Measurements from ENCODE around the gene TMEM272.
"Not testable (repeated sequence)": the region's sequence is repeated elsewhere in the genome, so short reads cannot be mapped to it uniquely, and the experiment has no call there.

Gene TMEM272

DNA sequence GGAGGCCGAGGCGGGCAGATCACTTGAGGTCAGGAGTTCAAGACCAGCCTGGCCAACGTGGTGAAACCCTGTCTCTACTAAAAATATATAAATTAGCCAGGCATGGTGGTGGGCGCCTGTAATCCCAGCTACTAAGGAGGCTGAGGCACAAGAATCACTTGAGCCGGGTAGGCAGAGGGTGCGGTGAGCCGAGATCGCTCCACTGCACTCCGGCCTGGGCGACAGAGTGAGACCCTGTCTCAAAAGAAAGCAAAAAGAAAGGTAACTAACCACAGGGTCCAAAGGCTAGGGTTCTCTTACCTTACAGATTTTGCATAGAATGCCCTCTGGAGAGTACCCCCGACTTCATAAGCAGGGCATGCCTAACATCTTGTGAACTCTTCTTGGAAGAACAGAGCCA, 20.3 kb downstream of the TMEM272 start:
- DNase-seq (ENCODE audit: low read depth), result not testable (repeated sequence)

DNA sequence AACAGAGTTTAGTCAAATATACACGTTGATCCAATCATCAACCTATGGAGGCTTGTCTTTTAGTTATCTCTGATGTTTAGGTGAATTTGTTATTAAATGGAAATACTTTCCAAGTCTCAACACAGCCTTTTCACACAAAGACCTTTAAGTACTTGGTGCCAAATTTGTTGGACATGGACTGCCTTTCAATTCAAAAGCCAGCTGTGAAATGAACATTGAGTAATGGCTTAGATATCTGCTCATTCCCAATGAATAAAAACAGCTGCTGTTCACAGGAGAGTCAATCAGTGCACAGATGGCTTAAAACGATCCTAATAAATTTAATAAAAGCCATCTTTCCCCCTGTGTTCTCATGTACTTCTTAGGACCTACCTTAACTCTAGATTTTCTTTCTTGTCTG, 21.1 kb downstream of the TMEM272 start:
- DNase-seq (ENCODE audit: low read depth), result no peak

DNA sequence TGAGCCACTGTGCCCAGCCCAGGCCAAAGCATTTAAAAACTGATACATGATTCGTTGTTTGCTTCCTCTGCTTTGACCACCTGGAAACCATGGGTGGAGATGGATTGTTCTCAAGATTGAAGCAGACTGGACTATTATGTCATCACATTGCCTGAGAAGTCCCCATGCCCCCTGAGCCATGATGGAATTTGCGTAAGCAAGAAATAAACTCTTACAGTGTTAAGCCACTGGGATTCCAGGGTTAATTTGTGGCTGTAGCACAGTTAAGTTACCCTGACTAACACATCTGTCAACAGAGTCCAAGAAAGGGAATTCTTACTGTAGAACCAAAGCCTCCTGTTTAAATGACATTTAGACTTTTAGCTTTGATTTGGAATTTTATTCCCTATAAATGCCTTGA, 21.6 kb downstream of the TMEM272 start:
- no peak for DNase-seq (ENCODE audit: low read depth)

DNA sequence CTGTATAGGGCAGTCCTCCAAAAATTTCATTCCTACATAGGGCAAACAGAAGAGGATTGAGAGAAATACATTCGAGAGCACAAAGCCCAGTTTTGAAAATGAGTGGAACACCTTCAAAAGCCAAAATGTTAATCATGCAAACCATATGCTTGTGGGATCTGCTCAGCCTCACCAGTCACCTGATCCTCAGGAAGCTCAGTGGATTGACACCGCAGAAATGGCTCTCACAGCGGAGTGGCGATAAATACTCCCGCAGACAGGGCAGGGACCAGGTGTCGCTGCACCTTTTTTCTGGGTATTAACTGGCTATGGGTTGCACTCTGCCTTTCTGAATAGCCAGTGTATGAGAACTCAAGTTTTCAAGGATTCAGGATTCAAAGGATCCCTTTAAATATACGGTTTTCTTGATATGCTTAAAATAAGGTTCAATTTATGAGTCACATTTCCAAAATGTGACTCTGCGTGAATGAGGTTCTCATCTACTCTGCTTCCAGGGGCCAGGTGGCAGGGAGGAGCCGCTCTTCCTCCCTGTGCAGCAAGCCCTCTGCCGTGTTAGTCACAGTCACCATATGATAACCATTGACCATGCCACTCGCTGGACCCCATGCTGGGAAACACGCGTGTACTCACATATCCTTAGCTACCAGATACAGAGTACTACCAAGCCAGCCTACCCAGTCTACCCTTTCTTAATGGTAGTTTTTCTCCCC, 22.7 kb downstream of the TMEM272 start:
- no peak for DNase-seq (ENCODE audit: low read depth)

DNA sequence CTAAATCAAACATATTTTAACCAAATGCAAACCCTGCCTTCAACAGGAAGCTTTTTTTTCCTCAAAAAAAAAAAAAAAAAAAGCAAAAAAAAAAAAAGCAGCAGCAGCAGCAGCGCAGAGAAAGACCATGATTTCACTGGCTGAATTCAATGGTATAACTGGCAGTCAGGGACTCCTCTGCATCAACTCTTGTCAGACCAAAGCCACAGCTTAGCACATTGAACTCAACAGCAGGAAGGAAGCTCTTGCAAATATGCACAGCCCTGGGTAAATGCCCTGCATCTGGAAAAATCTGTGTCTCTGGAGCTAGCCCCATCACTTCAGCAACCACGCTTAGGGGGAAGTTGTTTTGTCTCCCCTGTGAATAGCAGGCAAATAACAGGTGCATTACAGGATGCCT, 23.4 kb downstream of the TMEM272 start:
- no peak for DNase-seq (ENCODE audit: low read depth)

DNA sequence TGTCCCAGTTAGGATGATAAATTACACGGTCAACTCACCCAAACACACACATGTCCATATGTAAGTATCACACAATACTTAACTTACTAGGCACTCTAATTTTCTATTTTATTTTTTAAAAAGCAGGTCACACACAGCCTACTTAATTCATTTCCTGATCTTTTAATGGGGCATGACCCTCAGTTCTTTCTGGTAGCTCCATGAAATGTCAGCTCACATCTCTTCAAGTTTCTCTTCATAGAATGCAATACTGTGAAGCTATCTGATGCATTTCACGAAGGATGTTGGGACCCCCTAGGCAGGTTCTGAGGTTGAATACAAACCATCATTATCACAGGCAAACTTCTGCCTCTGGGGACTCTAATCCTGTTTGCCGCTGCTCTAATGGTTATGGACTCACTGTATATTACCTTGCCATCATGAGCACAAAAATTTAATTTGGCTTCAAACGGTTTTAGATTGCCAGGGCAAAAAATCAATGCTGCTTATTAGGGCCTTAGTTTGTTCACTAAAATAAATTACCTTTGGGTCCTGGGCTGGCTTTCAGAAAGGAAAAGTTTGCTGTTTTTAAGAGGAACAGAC, 24.9 kb downstream of the TMEM272 start:
- DNase-seq (ENCODE audit: low read depth), result no peak

DNA sequence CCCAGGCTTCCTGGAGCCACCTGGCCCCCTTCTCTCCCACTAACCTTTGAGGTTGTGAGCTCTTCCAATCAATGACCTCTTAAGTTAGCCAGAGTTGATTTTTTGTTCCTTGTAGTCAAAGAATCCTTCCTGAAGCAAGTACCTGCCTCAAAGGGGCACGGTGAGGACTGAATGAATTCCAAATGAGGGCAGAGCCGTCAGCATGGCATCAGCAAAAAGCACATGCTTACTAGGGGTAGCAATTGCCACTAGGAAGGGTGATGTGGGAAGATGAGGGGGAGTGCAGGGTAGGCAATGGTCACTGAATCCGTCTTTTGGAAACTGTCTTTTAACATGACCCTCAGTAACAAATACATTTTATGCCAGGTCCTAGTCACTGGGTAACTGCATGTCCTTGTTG, 25.4 kb downstream of the TMEM272 start:
- no peak for DNase-seq (ENCODE audit: low read depth)

DNA sequence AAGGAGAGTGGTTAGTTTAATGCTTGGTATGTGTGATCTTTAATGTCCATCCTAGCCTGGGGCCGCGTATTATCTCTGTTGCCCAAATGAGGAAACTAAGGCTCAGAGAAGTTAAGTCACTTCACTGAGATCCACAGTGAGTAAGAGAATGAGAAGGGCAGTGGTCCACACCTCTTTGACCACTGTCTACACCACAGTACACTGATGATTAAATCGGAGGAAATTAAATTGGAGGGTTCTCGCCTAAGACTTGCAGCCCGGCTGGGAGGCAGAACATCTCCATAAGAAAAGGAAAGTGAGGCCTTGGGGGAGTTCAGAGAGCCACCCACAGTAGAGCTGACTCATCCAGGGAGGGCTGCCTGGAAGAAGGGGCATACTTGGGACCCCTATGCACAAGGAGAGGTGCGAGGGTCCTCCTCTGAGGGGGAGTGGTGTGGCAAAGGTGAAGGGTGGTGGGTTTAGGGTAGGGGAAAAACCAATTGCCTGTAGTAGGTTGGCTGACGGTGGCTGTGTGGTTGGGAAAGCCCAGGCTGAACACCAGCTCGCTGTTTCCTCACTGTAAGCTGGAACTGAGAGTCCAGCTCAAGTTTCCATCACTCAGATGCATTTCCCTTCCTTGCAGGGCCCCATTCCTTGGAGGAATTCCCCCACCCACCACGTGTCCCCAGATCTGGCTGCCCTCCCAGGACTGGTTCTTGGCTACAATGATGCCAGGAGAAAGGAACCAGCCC, 26.0 kb downstream of the TMEM272 start:
- peak; percentile 44 for DNase-seq (ENCODE audit: low read depth)

DNA sequence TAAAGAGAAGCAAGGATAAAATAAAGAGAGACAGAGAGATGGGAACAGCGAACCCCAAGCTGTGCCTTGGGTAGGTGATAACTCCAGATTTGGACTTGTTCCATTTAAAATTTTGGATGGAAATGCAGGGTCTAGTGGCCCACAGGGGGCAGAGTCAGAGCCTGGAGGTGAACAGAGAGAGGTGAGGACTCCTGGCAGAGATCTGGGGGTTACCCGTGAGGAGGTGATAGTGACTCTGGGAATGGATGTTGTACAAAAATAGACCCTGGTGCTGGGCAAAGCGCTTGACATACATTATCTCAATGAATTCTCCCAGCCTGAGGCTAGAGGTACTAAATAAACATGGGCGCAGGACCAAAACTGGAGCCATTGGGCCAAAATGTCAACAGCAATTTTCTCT, 26.7 kb downstream of the TMEM272 start:
- DNase-seq (ENCODE audit: low read depth), result no peak

DNA sequence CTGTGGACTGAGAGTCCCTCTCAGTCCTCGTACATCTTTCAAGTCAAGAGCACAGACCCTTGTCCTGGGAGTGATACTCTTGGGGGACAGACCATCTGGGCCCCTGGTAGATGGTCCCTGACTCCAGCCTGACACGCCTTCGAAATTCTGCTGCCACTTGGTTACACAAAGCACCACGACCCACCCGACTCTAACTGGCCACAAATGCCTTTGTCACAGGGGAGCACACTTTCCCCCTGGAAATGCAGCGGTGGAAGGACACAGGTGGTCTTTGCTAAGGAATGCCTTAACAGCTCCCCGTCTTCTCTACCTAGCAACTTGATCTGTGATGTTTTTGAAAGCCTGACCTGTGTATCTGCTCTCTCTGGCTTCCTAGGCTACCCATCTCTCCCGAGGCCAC, 27.3 kb downstream of the TMEM272 start:
- DNase-seq (ENCODE audit: low read depth), result no peak

DNA sequence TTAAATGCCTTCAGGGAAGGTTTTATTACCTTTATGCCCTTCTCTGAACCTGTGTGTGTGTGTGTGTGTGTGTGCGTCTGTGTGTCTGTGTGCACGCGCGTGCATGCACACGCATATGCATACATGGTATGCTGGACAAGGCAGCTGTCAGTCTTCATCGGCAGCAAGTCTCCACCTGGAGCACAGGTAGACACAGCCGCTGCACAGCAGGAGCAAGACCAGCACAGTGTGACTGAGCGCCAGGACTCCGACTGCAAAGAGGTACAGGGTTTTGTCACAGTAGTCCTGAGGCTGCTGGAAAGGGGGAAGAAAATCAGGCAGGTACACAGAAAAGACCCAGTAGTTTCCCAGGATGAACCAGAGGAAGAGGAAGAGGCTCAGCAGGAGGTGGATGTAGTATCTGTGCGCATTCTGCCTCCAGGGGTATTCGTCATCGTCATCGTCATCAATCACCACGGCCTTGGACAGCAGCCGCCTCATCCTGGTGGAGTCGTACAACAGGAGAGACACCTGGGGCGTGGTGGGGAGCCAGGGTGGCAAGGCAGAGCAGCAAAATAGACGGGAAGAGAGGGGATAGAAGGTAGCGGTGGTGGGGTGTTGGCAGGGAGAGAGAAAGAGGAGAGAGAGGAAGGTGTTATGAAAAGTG, 28.2 kb downstream of the TMEM272 start:
- DNase-seq (ENCODE audit: low read depth), result no peak

DNA sequence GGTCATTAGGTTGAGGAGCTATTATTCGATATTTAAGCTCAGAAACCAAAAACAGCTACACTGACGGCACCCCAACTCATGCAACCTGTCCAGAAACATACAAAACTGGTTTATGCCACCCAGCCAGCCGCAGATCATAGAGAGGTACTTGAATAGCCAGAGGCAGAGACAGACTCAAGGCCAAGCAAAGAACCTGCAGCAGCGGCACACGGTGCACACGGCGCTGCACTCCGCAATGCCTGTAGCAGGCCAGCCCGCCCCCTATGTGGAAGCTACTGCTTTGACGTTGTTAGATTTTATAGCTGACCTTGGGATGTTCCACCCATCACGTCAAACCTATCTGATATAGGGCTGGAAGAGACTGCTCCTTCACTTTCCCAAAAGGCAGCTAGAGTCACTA, 29.1 kb downstream of the TMEM272 start:
- no peak for DNase-seq (ENCODE audit: low read depth)

DNA sequence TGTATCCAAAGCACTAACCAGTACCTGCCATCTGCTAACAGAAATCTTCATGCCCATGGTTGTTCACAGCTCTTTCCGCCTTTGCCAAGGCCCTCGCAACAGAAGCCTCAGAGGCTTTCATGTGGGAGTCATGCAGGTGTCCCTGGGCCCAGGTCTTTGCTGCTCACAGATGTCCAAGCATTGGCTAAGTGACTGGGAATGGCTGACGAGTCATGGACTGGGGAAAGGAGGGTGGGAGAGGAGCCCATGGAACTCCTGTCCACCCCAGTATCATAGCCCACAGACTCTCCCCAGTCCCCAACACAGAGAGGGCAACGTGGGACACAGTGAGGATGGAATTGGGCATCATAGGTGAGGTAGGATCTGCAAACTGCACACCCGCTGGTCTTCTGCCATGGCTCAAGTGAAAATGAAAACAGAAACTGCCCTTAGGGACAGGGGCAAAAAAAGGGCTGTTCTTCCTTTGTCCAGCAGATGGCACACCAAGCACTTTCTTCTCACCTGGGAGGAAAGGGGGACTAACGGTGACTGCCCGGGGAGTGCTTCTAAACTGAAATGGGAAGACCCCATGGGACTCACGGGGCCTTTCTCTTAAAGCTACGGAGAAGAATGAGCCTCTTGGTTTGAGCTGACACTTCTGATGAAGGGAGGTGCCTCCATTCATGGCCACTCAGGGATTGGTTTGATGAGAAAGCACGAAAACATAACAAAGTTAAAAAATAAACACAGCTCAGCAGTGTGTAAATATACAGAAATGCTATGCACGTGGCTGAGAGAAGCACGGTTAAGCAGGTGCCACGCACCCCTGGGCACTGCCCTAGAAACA, 29.9 kb downstream of the TMEM272 start:
- peak; percentile 65 for DNase-seq (ENCODE audit: low read depth)

DNA sequence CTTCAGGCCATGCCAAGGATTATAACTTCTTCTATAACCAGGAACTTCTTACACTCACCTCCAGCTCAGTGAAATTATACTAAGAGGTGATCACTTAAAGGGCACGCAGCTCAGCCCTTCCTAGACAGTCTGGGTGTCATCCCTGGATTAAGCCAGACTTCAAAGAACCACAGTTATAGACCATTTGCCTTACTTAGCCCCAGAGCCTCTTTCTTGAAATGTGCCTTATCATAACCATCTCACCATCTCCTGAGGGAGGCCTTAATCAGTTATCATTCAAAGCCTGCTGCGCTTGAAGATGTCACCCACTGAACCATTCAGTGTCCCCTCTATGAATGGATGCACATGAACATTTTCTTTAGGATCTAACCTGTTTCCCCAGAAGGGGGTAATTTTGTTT, 30.9 kb downstream of the TMEM272 start:
- DNase-seq (ENCODE audit: low read depth), result no peak

DNA sequence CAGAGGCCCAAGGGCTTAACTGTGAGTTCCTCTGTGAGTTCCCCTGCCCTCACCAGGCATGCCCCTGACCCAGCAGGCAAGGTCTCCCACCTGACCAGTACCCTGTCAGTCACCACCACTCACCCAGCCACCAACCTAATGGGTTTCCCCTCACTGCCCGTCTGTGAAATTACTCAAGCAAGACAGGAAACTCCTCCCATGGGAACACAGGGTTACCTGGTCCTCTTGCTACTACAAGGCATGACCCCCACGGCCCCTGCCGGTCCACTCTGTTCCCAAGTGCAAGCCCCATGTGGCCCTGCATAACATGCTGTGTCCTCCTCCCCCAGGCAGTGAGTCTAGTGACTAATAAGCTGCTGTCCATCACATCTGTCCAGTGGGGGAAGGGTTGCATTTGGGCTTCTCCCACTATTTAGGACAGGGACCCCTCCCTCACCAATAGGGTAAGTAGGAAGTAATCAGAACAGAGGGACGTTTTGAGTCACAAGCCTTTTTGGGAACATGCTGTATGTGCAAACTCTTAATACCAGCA, 33.0 kb downstream of the TMEM272 start:
- DNase-seq (ENCODE audit: low read depth), result no peak

DNA sequence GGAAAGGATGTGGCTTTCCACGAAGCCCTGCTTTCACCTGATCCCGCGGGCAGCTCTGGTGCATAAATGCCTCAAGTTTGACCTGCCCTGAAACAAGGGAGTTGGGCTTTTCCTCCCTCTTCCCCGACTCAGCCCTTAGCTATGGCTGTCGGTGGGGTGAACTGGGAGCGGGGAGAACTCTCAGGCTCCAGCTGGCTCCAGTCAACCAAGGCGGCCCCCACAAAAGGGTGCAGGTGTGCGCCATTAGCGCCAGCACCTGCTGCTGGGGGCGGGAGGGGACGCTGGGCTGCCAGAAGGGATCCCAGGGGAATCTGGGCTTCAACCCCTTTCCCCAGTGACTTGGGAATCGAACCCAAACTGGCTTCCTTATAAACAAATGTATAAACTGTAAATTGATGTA, 33.9 kb downstream of the TMEM272 start:
- DNase-seq (ENCODE audit: low read depth), result no peak

DNA sequence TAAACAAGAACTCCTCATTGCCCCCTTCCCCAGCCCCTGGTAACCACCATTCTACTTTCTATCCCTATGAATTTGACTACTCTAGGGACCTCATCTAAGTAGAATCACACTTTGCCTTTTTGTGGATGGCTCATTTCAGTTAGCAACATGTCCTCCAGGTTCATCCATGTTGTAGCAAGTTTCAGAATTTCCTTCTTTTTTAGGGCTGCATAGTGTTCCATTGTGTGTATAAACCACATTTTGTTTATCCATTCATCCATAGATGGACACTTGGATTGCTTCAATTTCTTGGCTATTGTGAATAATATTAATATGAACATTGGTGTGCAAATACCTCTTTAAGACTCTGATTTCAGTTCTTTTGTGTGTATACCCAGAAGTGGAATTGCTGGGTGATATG, 36.2 kb downstream of the TMEM272 start:
- DNase-seq (ENCODE audit: low read depth), result no peak

DNA sequence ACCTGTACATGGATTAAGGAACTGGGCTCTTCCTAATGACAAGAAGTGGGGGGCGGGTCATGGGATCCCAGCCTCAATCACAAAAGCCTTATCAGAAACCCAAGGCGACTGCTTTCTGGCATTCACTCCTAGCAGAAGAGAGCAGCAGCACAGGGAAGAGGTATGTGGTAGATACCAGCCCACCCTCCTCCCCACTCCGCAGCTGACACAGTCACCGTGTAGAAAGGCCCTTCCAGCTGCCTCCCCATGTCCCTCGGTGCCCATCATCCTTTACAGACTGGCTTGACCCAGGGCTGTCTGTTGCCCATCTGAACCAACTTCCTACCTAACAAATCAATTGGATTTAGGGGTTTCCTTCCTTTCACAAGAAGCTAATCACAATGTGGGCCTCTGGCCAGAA, 37.9 kb downstream of the TMEM272 start:
- DNase-seq (ENCODE audit: low read depth), result no peak

DNA sequence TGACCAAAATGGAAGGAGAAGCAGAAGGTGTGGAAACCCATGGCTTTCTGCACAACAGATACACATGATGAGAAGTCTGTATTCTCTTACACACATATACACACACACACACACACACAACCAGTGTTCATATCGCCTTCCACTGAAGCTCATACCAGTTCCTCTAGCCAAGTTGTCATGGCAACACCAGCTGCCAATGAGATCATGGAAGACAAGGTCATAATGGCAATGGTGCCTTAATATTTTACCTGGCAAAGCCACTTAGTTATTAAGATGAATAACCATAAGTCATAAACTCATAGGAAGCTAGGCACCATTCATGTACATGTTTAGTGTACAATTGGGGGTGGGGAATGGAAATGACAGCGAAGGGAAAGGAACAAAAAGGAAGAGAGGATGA, 38.4 kb downstream of the TMEM272 start:
- DNase-seq (ENCODE audit: low read depth), result peak; percentile 25

DNA sequence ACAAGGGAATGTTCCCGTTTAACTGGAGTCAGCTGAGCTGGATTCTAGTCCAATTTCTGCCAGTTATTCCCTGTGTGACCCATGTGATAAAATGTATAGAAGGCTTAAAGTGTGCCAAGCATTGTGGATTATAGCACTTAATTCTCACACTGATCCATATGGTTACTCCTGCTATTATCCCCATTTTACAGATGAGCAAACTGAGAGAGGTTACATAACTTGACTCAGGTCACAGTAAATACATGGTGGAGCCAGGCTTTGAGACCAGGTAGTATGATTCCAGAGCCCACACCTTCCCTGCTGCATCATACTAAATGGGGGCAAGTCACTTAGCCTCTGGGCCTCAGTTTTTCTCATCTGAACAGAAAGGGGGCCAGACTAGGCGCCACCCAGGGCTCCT, 39.1 kb downstream of the TMEM272 start:
- DNase-seq (ENCODE audit: low read depth), result no peak

DNA sequence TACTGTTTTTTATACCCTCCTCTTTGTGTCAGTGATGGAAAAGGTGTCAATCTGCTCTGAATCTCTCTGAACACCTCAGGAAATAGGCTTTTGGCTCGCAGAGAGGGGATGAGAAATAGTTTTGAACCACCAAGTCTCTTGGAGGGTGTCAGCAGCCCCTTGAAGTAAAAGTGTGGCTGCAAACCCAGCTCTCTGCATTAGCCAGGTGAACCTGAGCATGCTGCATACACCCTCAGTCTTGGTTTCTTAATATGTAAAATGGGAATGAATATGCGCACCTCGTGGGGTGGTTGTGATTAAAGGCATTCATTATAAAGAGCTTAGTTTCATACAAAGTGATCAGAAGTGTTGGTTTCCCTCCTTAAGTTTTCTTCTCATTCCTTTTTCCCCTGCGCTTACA, 39.7 kb downstream of the TMEM272 start:
- no peak for DNase-seq (ENCODE audit: low read depth)
